NCI-H510A (cell line): ENCODE results near the gene PRSS38.

Experiments
- DNase-seq: peaks from one replicate; lab custom pipeline; 2025; lab: John Stamatoyannopoulos, UW

The PRSS38 gene

GRCh38 chr1:227885648-227886502, 70.4 kb downstream of the PRSS38 start:
- DNase-seq, result no peak

- no peak for DNase-seq
Observed at GRCh38 chr1:227886503-227886961, 71.1 kb downstream of the PRSS38 start.

GRCh38 chr1:227886993-227887696, 71.7 kb downstream of the PRSS38 start:
- peak; percentile 84 for DNase-seq

GRCh38 chr1:227887697-227888403, 72.4 kb downstream of the PRSS38 start:
- DNase-seq, result peak; percentile 82

- DNase-seq, result no peak
Observed at GRCh38 chr1:227888404-227889046, 73.0 kb downstream of the PRSS38 start.

- no peak for DNase-seq
Observed at GRCh38 chr1:227889047-227889862, 73.8 kb downstream of the PRSS38 start.

- no peak for DNase-seq
Observed at GRCh38 chr1:227889863-227890405, 74.5 kb downstream of the PRSS38 start.

- no peak for DNase-seq
Observed at GRCh38 chr1:227890451-227891222, 75.2 kb downstream of the PRSS38 start.

GRCh38 chr1:227891223-227891954, 75.9 kb downstream of the PRSS38 start:
- no peak for DNase-seq

GRCh38 chr1:227891955-227892488, 76.5 kb downstream of the PRSS38 start:
- DNase-seq, result no peak

- DNase-seq, result no peak
Observed at GRCh38 chr1:227892489-227893299, 77.2 kb downstream of the PRSS38 start.

GRCh38 chr1:227893300-227893948, 77.9 kb downstream of the PRSS38 start:
- DNase-seq, result no peak

- no peak for DNase-seq
Observed at GRCh38 chr1:227893949-227894721, 78.7 kb downstream of the PRSS38 start.

GRCh38 chr1:227894831-227895451, 79.5 kb downstream of the PRSS38 start:
- no peak for DNase-seq
